Measurements from ENCODE around the gene BABAM2.

BABAM2 gene

DNA sequence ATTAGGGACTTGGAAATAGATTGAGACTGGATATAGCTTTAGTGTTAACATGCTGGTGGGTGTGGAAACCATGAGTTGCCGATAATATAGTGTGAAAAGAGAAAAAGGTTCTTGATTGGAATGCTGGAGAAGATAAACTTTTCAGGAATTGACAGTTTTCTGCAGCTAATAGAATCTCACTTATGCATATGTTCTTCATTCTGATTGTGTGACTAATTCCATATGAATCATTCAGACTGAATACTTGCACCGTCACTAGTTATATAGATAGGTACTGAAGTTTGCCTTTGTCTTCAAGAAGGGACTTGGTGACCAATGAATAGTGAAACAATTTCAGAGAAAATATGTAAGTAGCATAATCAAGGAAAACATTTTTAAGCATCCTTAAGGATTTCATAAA lies 276.4 kb downstream of the BABAM2 start:
- ChIA-PET CTCF (no interaction called here), POLR2A (no interaction called here)
- DNase-seq (ENCODE audit: extremely low spot score) = no peak
- TF ChIP-seq LEF1 (IDR thresholded peaks at IDR 0.05; ENCODE audit: borderline replicate concordance) (no peak), NFRKB (IDR thresholded peaks at IDR 0.05) (no peak)
- TF ChIP-seq, protein P1, sequence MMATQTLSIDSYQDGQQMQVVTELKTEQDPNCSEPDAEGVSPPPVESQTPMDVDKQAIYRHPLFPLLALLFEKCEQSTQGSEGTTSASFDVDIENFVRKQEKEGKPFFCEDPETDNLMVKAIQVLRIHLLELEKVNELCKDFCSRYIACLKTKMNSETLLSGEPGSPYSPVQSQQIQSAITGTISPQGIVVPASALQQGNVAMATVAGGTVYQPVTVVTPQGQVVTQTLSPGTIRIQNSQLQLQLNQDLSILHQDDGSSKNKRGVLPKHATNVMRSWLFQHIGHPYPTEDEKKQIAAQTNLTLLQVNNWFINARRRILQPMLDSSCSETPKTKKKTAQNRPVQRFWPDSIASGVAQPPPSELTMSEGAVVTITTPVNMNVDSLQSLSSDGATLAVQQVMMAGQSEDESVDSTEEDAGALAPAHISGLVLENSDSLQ (IDR thresholded peaks at IDR 0.05) = no peak

DNA sequence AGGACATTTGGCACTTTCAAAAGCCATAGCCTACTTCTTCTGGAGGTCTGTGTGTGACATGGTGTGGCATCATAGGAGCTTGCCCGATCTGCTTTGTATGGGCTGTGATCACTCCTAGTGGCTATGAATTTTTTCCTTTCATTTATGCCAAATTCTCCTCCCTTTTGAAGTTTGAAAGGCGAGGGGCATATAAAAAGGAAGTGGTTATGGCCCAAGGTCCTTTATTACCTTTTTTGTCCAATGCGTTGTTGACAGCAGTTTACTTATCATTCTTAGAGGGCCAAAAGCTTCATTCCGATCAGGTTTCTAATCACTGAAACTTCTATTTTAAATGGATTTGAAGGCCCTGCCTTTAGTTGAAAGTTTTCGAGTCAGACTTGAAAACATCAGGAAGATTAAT lies 277.8 kb downstream of the BABAM2 start:
- POLR2A ChIA-PET = no interaction called here
- no peak for DNase-seq (ENCODE audit: extremely low spot score)
- CTCF ChIA-PET = no interaction called here
- TF ChIP-seq FOXM1 (IDR thresholded peaks at IDR 0.05; ENCODE audit: borderline replicate concordance) (no peak), ELF4 (IDR thresholded peaks at IDR 0.05) (no peak), BHLHE40 (IDR thresholded peaks at IDR 0.05; ENCODE audit: borderline replicate concordance) (no peak), L3MBTL2 (conservative IDR thresholded peaks at IDR 0.05) (no peak), ZNF384 (IDR thresholded peaks at IDR 0.05) (no peak), ARNT (IDR thresholded peaks at IDR 0.05) (no peak), TARDBP (IDR thresholded peaks at IDR 0.05) (no peak), LEF1 (IDR thresholded peaks at IDR 0.05; ENCODE audit: borderline replicate concordance) (no peak), SP1 (IDR thresholded peaks at IDR 0.05) (no peak)
- TF ChIP-seq, protein P1 (IDR thresholded peaks at IDR 0.05) = no peak

DNA sequence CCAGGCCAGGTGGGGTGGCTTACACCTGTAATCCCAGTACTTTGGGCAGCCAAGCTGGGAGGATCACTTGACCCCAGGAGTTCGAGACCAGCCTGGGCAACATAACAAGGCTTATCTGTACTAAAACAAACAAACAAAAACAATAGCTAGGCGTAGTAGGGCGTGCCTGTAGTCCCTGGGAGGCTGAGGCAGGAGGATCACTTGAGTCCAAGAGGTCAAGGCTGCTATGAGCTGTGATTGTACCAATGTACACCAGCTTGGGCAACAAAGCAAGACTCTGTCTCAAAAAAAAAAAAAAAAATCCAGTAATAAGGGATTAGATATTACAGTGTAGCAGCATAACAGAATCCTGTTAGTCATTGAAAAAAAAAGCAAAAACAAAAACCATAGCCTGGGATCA lies 279.0 kb downstream of the BABAM2 start:
- CTCF ChIA-PET = interaction anchor here (0.6 kb wide), 1 partner anchor 10 kb away, joined by 8 read pairs; no protein-coding TSS in a partner anchor
- no peak for DNase-seq (ENCODE audit: extremely low spot score)
- no peak for TF ChIP-seq HDGF (IDR thresholded peaks at IDR 0.05; ENCODE audit: borderline replicate concordance)
- no peak for TF ChIP-seq BHLHE40 (IDR thresholded peaks at IDR 0.05; ENCODE audit: borderline replicate concordance)
- TF ChIP-seq NFRKB (IDR thresholded peaks at IDR 0.05) = no peak
- no peak for TF ChIP-seq ZNF384 (IDR thresholded peaks at IDR 0.05)
- TF ChIP-seq FOXM1 (IDR thresholded peaks at IDR 0.05; ENCODE audit: borderline replicate concordance) = no peak
- TF ChIP-seq, protein P1 (IDR thresholded peaks at IDR 0.05) = no peak
- no peak for TF ChIP-seq SUZ12 (IDR thresholded peaks at IDR 0.05)
- POLR2A ChIA-PET = no interaction called here

GRCh38 chr2:28172114-28172898 lies 281.8 kb downstream of the BABAM2 start:
- ChIA-PET CTCF (no interaction called here), POLR2A (no interaction called here)
- DNase-seq (ENCODE audit: extremely low spot score) = no peak
- TF ChIP-seq HDGF (IDR thresholded peaks at IDR 0.05; ENCODE audit: borderline replicate concordance) (no peak), CTBP1 (IDR thresholded peaks at IDR 0.05; ENCODE audit: borderline replicate concordance) (no peak), BHLHE40 (IDR thresholded peaks at IDR 0.05; ENCODE audit: borderline replicate concordance) (no peak)

- no peak for TF ChIP-seq HDGF (IDR thresholded peaks at IDR 0.05; ENCODE audit: borderline replicate concordance)
- TF ChIP-seq, protein P1 (IDR thresholded peaks at IDR 0.05) = peak; percentile 50; the same call in 1 of the 2 replicates
- CTCF ChIA-PET = no interaction called here
- DNase-seq (ENCODE audit: extremely low spot score) = no peak
- POLR2A ChIA-PET = no interaction called here
These were observed 282.8 kb downstream of the BABAM2 start for GRCh38 chr2:28173377-28173776.

GRCh38 chr2:28174211-28174610 lies 283.7 kb downstream of the BABAM2 start:
- ChIA-PET POLR2A (no interaction called here), CTCF (no interaction called here)
- TF ChIP-seq SUZ12 (IDR thresholded peaks at IDR 0.05) = no peak
- no peak for TF ChIP-seq TARDBP (IDR thresholded peaks at IDR 0.05)
- no peak for TF ChIP-seq SP1 (IDR thresholded peaks at IDR 0.05)
- no peak for TF ChIP-seq LEF1 (IDR thresholded peaks at IDR 0.05; ENCODE audit: borderline replicate concordance)
- TF ChIP-seq, protein P1 (IDR thresholded peaks at IDR 0.05) = no peak
- no peak for TF ChIP-seq ELF4 (IDR thresholded peaks at IDR 0.05)
- TF ChIP-seq HDGF (IDR thresholded peaks at IDR 0.05; ENCODE audit: borderline replicate concordance) = no peak
- no peak for TF ChIP-seq ZNF384 (IDR thresholded peaks at IDR 0.05)
- TF ChIP-seq BHLHE40 (IDR thresholded peaks at IDR 0.05; ENCODE audit: borderline replicate concordance) = no peak
- TF ChIP-seq CTBP1 (IDR thresholded peaks at IDR 0.05; ENCODE audit: borderline replicate concordance) = no peak
- TF ChIP-seq ARNT (IDR thresholded peaks at IDR 0.05) = no peak
- TF ChIP-seq L3MBTL2 (conservative IDR thresholded peaks at IDR 0.05) = no peak
- no peak for TF ChIP-seq FOXM1 (IDR thresholded peaks at IDR 0.05; ENCODE audit: borderline replicate concordance)
- no peak for TF ChIP-seq FOXA1 (IDR thresholded peaks at IDR 0.05)
- DNase-seq (ENCODE audit: extremely low spot score) = no peak

All from HEK293T (cell line).